GOT3 (cell line): ENCODE measurements around the gene SGMS1.

Source experiments
- DNase-seq: peaks from one replicate; lab custom pipeline; 2025; ENCODE audit warnings: mixed read lengths; lab: John Stamatoyannopoulos, UW

SGMS1 gene

GRCh38 chr10:50397312-50398140 is 226.2 kb downstream of the SGMS1 start:
- no peak for DNase-seq

- no peak for DNase-seq
These were observed 227.1 kb downstream of the SGMS1 start for GRCh38 chr10:50396491-50397311.

GRCh38 chr10:50395851-50396250 is 227.9 kb downstream of the SGMS1 start:
- no peak for DNase-seq

- DNase-seq, result no peak
These were observed 228.5 kb downstream of the SGMS1 start for GRCh38 chr10:50395271-50395670.

DNA sequence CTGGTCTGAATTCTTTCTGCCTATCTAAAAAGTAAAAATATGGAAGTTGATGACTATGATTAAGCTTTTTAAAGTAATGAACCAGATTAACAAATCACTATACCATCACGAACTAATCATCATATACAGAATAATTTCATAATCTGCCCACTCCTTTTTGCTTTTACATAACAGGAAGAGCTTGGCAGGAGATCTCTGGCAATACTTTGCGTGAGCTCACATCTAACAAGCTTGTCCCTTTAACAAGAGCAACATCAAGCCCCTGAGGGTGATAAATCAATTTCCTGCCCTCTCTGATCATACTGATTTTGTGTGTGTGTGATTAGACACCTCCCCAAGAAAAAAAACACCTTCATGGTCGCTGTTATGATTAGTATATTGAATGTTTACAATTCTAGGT is 228.9 kb downstream of the SGMS1 start:
- no peak for DNase-seq

DNA sequence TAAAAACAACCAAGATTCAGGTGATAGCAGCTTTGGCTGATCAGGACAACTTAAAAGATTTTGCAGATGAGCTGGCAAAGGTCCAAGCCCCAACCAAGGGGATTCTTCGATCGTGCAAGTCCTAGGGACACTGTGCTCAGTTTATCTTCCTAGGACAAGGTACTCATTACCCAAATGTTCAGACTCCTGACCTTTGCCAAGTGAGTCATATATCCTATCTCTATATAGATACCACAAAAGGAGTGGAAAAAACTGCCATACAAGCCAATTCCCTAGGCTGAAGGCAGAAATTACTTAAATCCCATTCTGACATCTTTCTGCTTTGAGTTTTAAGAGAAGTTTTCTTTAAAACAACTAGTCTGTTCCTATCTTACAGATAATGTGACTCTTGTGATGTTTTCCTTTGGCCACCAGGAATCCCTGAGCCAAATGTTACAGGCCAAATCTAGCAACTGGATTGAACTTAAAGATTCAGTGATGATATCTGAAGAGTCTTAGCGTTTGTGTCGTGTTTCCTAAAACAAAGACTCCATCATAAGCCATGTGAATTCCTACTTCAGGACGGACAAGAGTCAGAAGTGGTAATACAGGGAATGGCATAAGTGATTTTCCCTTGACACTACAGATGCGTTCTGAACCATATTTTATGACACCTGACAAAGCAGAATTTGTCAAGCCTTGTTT is 229.8 kb downstream of the SGMS1 start:
- DNase-seq, result no peak

DNA sequence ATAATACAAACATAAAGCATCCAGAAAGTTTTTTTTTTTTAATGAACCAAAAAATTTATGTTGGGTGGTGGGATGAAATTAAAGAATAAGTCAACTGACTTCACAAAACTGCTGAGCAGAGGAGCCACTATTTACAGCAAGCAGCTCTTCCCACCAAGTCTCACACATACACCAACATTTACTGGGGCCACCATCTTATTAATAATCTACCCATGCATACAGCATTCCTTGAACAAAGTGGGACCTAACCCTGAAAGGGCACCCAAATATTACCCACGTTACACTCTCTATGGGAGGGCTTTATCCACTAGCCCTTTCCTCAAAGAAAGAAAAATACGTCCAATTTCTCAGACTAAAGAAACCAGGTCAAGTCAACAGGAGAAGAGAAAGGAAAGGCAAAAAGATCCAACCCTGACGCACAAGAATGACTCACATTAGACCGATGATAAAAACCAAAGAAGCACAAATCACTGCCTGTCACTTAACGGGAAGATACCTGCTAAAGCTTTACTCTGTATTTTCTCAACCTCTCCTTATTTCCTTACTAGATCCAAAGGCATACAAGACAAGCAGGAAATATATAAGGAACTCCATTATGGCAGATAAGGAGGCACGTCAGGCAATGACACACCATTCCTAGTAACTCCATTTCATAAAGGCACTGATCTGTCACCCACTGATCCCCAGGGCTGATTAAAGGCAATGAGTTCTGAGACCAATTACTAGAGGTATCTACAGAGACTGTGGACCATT is 230.6 kb downstream of the SGMS1 start:
- no peak for DNase-seq

GRCh38 chr10:50392426-50392825 is 231.3 kb downstream of the SGMS1 start:
- no peak for DNase-seq

- no peak for DNase-seq
These were observed 233.5 kb downstream of the SGMS1 start for GRCh38 chr10:50390302-50390701.

- DNase-seq, result no peak
These were observed 235.6 kb downstream of the SGMS1 start for GRCh38 chr10:50388181-50388580.

GRCh38 chr10:50387732-50388073 is 236.1 kb downstream of the SGMS1 start:
- DNase-seq, result no peak

DNA sequence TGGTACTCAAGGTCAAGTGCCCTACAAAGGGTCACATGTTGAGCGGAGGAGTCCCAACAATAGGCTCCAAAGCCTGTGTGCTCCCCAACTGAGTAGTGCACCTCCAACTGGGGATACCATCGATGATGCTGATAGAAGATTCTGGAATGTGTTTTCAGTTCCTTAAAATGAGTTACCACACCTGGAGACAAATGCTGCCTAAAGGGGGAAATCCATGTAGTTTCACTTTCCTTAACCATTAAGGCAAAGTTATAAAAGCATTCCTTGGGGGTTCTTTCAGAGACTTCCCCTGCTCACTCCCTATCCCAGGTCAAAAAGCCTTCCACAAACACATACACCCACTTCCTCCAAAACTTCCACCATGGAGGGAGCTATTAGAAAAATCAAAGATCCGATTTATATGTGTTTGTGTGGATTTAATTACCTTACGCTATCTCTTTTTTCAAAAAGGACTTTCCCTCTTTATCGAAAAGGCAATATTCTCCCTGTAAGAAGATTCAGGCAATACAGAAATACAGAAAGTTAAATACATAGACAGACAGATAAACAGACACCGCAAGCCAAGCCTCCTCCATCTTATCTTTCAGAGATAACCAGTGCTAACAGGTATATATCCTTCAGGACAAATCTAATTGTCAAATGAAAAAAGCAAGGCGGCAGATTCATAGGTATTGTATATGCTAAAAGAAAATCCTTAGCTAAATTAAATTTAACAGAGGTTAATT is 236.6 kb downstream of the SGMS1 start:
- DNase-seq, result no peak

DNA sequence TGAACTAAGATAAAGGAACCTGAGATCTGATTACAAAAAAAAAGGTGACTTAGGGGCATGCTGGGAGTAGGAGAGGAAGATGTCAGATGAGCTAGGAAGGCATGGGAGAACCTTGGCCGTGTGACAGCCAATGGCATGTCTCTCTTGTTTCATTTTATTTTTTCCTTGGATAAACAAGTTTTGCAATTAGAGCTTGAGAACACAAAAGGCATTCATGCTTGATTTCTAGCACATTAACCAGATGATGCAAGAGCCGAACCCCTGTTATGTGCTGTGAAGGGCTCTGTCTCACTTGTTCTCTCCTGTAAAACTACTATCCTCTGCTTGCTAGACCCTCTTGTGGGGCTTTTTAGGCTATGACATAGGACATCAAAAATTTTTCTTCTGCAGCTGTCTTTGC is 238.1 kb downstream of the SGMS1 start:
- no peak for DNase-seq

DNA sequence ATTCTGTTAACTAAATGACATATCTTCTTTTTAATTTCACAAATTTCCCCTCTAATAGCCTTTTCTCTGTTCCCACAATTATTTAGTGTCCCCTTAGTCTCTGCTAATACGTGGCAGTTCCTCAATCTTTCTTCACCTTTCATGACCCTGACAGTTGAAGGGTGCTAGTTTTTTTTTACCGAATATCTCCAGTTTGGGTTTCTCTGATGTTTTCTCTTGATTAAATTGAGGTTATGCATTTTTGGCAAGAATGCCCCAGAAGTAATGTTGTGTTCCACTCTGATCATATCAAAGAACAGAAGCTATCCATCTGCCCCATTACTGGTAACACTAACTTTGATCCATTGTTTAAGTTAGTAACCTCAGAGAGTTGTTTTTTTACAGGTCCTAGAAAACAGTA is 238.9 kb downstream of the SGMS1 start:
- DNase-seq, result no peak

DNA sequence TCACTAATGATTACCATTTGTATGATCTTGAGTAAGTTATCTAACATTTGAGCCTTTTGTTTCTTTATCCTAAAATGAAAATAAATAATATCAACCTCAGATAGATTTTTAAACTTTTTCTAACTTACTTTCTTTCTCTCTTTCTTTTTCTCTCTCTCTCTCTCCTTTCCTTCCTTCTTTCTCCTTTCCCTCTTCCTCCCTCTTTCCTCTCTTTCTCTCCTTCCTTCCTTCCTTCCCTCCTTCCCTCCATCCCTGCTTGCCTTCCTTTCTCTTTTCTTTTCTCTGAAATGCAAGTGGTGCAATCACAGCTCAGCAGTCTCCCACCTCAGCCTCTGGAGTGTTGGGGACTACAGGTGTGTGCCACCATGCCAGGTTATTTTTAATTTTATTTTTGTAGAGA is 239.5 kb downstream of the SGMS1 start:
- no peak for DNase-seq

- no peak for DNase-seq
These were observed 241.2 kb downstream of the SGMS1 start for GRCh38 chr10:50382576-50383023.

DNA sequence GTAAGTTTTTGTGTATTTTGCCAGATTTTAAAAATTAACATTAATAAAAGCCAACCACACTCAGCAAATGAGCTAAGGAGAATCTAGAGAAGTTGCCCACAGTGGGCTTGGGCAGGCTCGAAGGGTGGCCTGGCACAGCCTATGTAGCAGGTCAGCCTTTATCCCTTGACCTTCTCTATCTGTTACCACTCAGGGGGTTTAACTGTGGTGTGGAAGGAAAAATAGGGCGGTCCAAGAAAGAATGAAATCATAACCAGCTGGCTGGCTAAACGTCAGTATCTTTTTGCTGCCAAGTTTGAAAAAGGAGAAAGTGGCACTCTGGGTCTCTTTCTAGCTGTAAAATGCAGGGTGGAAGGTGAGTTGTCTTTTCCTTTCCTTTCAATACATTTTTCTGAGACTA is 242.1 kb downstream of the SGMS1 start:
- no peak for DNase-seq

GRCh38 chr10:50379616-50380015 is 244.1 kb downstream of the SGMS1 start:
- no peak for DNase-seq

DNA sequence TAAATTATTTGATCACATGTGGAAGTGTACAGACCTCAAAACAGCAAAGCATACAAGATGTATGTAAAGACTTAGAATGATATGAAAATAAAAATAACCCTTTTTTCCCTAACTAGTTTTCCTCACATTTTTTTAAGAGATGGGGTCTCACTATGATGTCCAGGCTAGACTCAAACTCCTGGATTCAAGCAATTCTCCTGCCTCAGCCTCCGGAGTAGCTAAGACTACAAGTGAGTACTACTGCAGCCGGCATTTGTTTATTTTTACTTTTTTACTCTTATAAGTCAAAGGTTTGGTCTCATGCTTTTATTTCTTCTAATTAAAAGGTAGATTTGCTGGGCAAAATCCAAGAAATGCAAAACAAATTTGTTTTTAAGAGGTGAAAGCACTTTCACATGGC is 248.0 kb downstream of the SGMS1 start:
- DNase-seq, result no peak

GRCh38 chr10:50375051-50375452 is 248.7 kb downstream of the SGMS1 start:
- DNase-seq, result no peak

DNA sequence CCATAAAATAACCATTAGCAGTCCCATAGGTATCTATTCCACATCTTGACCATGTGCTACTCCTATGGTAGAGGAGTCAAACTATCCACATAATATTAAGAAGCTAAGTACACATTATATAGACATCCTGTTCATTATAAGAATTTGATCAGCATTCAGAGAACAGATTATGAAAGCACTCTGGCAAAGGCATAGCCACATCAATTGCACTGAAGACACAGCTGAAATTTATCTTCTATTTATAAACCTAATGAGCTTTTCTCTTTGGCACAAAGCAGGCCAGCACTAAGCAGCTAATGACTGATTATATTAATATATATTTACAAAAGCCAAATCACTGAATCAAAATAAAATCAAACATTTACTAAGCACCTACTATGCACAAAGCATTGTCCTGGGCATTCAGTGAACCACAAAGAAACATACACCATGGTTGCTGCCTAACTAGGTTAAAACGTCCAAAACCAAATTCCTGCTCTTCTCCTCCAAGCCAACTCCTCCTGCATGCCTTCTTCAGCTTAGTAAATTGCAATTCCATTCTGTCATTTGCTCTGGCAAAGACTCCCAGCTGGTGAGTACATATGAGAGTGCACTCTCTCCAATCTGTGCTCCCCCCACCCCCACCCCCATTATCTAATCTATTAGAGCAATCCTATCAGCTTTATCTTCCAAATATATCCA is 249.8 kb downstream of the SGMS1 start:
- no peak for DNase-seq
